H9 (cell line): Measurements from ENCODE around the gene TGFBR3L. TPM values are rescaled to one million over a fixed set of nuclear protein-coding genes. Genes with fewer than 3 reads are reported as not detected.
A peak's percentile ranks its signal among the peaks of the same experiment; 100 is the strongest.

ENCODE experiments used
- DNase-seq: peaks from one replicate; pipeline ENCODE4 v3.0.0-alpha.2; 2017
- H2AFZ ChIP-seq: one replicate; pipeline ENCODE4 v1.6.1; 2013; ENCODE audit warnings: mild to moderate bottlenecking, low read length, control low read depth, moderate library complexity
- H2AK5ac ChIP-seq: 2 replicates; pipeline ENCODE4 v1.6.1; 2013; ENCODE audit warnings: low read length, control low read depth, mixed read lengths; ENCODE audit not compliant: insufficient read length
- H2BK120ac ChIP-seq: one replicate; pipeline ENCODE4 v1.6.1; 2013; ENCODE audit warnings: low read depth, mild to moderate bottlenecking, low read length, control low read depth, inconsistent platforms; ENCODE audit not compliant: poor library complexity, severe bottlenecking
- H2BK12ac ChIP-seq: 2 replicates; pipeline ENCODE4 v1.6.1; 2013; ENCODE audit warnings: low read length, control low read depth, mixed read lengths, low read depth; ENCODE audit not compliant: insufficient read length
- H2BK15ac ChIP-seq: 2 replicates; pipeline ENCODE4 v1.6.1; 2013; ENCODE audit warnings: low read depth, low read length, control low read depth
- H2BK20ac ChIP-seq: one replicate; pipeline ENCODE4 v1.6.1; 2013; ENCODE audit warnings: low read depth, mild to moderate bottlenecking, low read length, control low read depth, inconsistent platforms; ENCODE audit not compliant: poor library complexity, severe bottlenecking
- H2BK5ac ChIP-seq: 2 replicates; pipeline ENCODE4 v1.6.1; 2013; ENCODE audit warnings: low read length, control low read depth, mixed read lengths; ENCODE audit not compliant: insufficient read length
- H3K14ac ChIP-seq: 2 replicates; pipeline ENCODE4 v1.6.1; 2013; ENCODE audit warnings: low read length, control low read depth; ENCODE audit not compliant: insufficient read depth
- H3K18ac ChIP-seq: 2 replicates; pipeline ENCODE4 v1.6.1; 2013; ENCODE audit warnings: low read depth, mild to moderate bottlenecking, mixed read lengths, low read length, control low read depth; ENCODE audit not compliant: insufficient read length
- H3K23ac ChIP-seq: 2 replicates; pipeline ENCODE4 v1.6.1; 2013; ENCODE audit warnings: low read length, control low read depth, mixed read lengths, low read depth; ENCODE audit not compliant: insufficient read length
- H3K23me2 ChIP-seq: 2 replicates; pipeline ENCODE4 v1.6.1; 2013; ENCODE audit warnings: low read depth, mild to moderate bottlenecking, mixed read lengths, low read length, control low read depth; ENCODE audit not compliant: insufficient read length, poor library complexity, severe bottlenecking
- H3K27ac ChIP-seq: 2 replicates; pipeline ENCODE4 v1.5.1; 2013; ENCODE audit warnings: low read length, control low read depth, mixed read lengths, low read depth; ENCODE audit not compliant: insufficient read length
- H3K27me3 ChIP-seq: 2 replicates; pipeline ENCODE4 v1.6.1; 2013; ENCODE audit warnings: low read length, control low read depth, inconsistent platforms; ENCODE audit not compliant: insufficient read depth
- H3K4ac ChIP-seq: 2 replicates; pipeline ENCODE4 v1.6.1; 2013; ENCODE audit warnings: low read depth, mild to moderate bottlenecking, control low read depth, inconsistent platforms, low read length, moderate library complexity
- H3K4me1 ChIP-seq: 2 replicates; pipeline ENCODE4 v1.6.1; 2013; ENCODE audit warnings: low read length, control low read depth, inconsistent platforms; ENCODE audit not compliant: insufficient read depth
- H3K4me2 ChIP-seq: 2 replicates; pipeline ENCODE4 v1.6.1; 2013; ENCODE audit warnings: low read length, control low read depth, mixed read lengths; ENCODE audit not compliant: insufficient read length, insufficient read depth
- H3K56ac ChIP-seq: 2 replicates; pipeline ENCODE4 v1.6.1; 2013; ENCODE audit warnings: low read depth, mild to moderate bottlenecking, mixed read lengths, low read length, control low read depth; ENCODE audit not compliant: insufficient read length
- H3K79me1 ChIP-seq: 2 replicates; pipeline ENCODE4 v1.6.1; 2013; ENCODE audit warnings: low read depth, mild to moderate bottlenecking, moderate library complexity, low read length, control low read depth, inconsistent platforms; ENCODE audit not compliant: insufficient read depth, poor library complexity, severe bottlenecking
- H3K79me2 ChIP-seq: 2 replicates; pipeline ENCODE4 v1.6.1; 2013; ENCODE audit warnings: low read length, control low read depth, inconsistent platforms; ENCODE audit not compliant: insufficient read depth
- H3K9ac ChIP-seq: 2 replicates; pipeline ENCODE4 v1.6.1; 2013; ENCODE audit warnings: low read length, control low read depth, mixed read lengths; ENCODE audit not compliant: insufficient read length; ENCODE audit errors: extremely low read depth
- H3K9me3 ChIP-seq: one replicate; pipeline ENCODE4 v1.6.1; 2013; ENCODE audit warnings: low read depth, low read length, inconsistent platforms; ENCODE audit not compliant: control insufficient read depth
- H3T11ph ChIP-seq: one replicate; pipeline ENCODE4 v1.6.1; 2013; ENCODE audit warnings: mild to moderate bottlenecking, low read length, control low read depth, inconsistent platforms
- H4K20me1 ChIP-seq: one replicate; pipeline ENCODE4 v1.6.1; 2013; ENCODE audit not compliant: control insufficient read depth, insufficient read length, insufficient read depth
- H4K5ac ChIP-seq: 2 replicates; pipeline ENCODE4 v1.6.1; 2013; ENCODE audit warnings: low read depth, mild to moderate bottlenecking, mixed read lengths, low read length, control low read depth; ENCODE audit not compliant: insufficient read length
- H4K8ac ChIP-seq: replicated peaks from 2 replicates; pipeline ENCODE4 v1.6.1; 2013; ENCODE audit warnings: low read length, control low read depth, mixed read lengths, low read depth; ENCODE audit not compliant: insufficient read length
- H4K91ac ChIP-seq: 2 replicates; pipeline ENCODE4 v1.6.1; 2013; ENCODE audit warnings: low read depth, mild to moderate bottlenecking, moderate library complexity, mixed read lengths, low read length, control low read depth; ENCODE audit not compliant: insufficient read length
- H3K27ac Mint-ChIP-seq, 3 experiments: 2 replicates in 2 of 3; 3 replicates in 1 of 3; pipeline ENCODE4 v1.8.0; 2020 to 2021; ENCODE audit warnings: mixed read lengths in 3 of 3, mild to moderate bottlenecking in 1 of 3, moderate library complexity in 1 of 3
- H3K27me3 Mint-ChIP-seq: 2 replicates; pipeline ENCODE4 v1.8.0; 2021; ENCODE audit warnings: low read depth, mild to moderate bottlenecking, moderate library complexity, mixed read lengths
- H3K36me3 Mint-ChIP-seq, 3 experiments: 2 replicates in 2 of 3; 3 replicates in 1 of 3; pipeline ENCODE4 v1.8.0; 2020 to 2021; ENCODE audit warnings: low read depth in 3 of 3, mixed read lengths in 3 of 3; ENCODE audit not compliant: insufficient read depth in 1 of 3
- H3K4me1 Mint-ChIP-seq, 2 experiments: 2 replicates each; pipeline ENCODE4 v1.8.0; 2020; ENCODE audit warnings: mixed read lengths in 2 of 2
- H3K4me3 Mint-ChIP-seq, 2 experiments: 2 replicates in 1 of 2; 3 replicates in 1 of 2; pipeline ENCODE4 v1.8.0; 2020 to 2021; ENCODE audit warnings: mild to moderate bottlenecking in 2 of 2, mixed read lengths in 2 of 2, moderate library complexity in 1 of 2
- H3K9me3 Mint-ChIP-seq, 2 experiments: 2 replicates in 1 of 2; 3 replicates in 1 of 2; pipeline ENCODE4 v1.8.0; 2020; ENCODE audit warnings: mild to moderate bottlenecking in 2 of 2, mixed read lengths in 2 of 2, moderate library complexity in 1 of 2
- WGBS: extraction: QIAGEN DNeasy Blood & Tissue Kit; methylation state at CpG from one replicate; pipeline ENCODE4 v1.1.7; 2013; ENCODE audit warnings: missing lambda C conversion rate, low lambda C conversion rate, mixed read lengths; ENCODE audit not compliant: insufficient read length; ENCODE audit errors: extremely low coverage; 5-methylcytosine and 5-hydroxymethylcytosine counted together
- total RNA-seq: library from RNA; stranded (reverse); gene quantifications from 2 replicates; pipeline ENCODE4 v1.2.1, GENCODE V29; 2021
- TF ChIP-seq, protein P1 (sequence below): fragments of 200-600 bp; sonication (generic); conservative IDR thresholded peaks from 3 replicates; pipeline ENCODE4 v1.8.0; 2021; ENCODE audit warnings: antibody characterized with exemption, mild to moderate bottlenecking

The TGFBR3L gene
- total RNA-seq, 1 experiment from 2014 or later, result 5.5 TPM

- no CpG with 5 or more reads among the region's 31 CpGs for WGBS
Measured at GRCh38 chr19:7923295-7924191, 8.9 kb downstream of the TGFBR3L start.

More at GRCh38 chr19:7923295-7924191, 8.9 kb downstream of the TGFBR3L start:
- H3K79me1 ChIP-seq, result no peaks in the 10 kb centered on the region
- H2BK15ac ChIP-seq, result no peak overlapping the region
- H3K4ac ChIP-seq, result no peak overlapping the region
- no peaks in the 10 kb centered on the region; a peak in 1 of 5 replicates for H3K9me3 Mint-ChIP-seq
- H4K20me1 ChIP-seq, result no peaks in the 10 kb centered on the region
- peak overlapping the region in 1 of 3 experiments; percentile 14; a peak in 1 of 7 replicates for H3K27ac Mint-ChIP-seq
- H3K27me3 Mint-ChIP-seq, result peaks cover 11% of the 10 kb centered on the region
- no peak overlapping the region for H2BK12ac ChIP-seq
- H3K4me2 ChIP-seq, result no peak overlapping the region
- no peak overlapping the region for H2BK120ac ChIP-seq
- no peak overlapping the region for H3K14ac ChIP-seq
- H3K27me3 ChIP-seq, result no peaks in the 10 kb centered on the region; the same call in 1 of the 2 replicates
- H3K18ac ChIP-seq, result no peak overlapping the region
- H3T11ph ChIP-seq, result no peak overlapping the region
- DNase-seq, result no peak
- no peak overlapping the region for H2AK5ac ChIP-seq
- H3K79me2 ChIP-seq, result no peaks in the 10 kb centered on the region
- H4K8ac ChIP-seq, result no peak overlapping the region
- no peak overlapping the region for H4K5ac ChIP-seq
- H3K23ac ChIP-seq, result no peak overlapping the region
- H3K56ac ChIP-seq, result no peak overlapping the region
- H3K9ac ChIP-seq, result no peak overlapping the region
- no peak overlapping the region for H4K91ac ChIP-seq
- no peak overlapping the region for H2AFZ ChIP-seq
- no peak overlapping the region for H3K27ac ChIP-seq
- H2BK5ac ChIP-seq, result no peak overlapping the region
- H2BK20ac ChIP-seq, result no peak overlapping the region
- H3K23me2 ChIP-seq, result peaks cover 4% of the 10 kb centered on the region
- peak overlapping the region in 1 of 2 experiments; percentile 41; a peak in 1 of 5 replicates for H3K4me3 Mint-ChIP-seq
- no peaks in the 10 kb centered on the region for H3K9me3 ChIP-seq
- peaks cover 15 to 19% of the 10 kb centered on the region in 2 experiments for H3K4me1 Mint-ChIP-seq
- 0 out of 2 replicates have a peak, but pooled peaks cover 4% of the 10 kb centered on the region for H3K4me1 ChIP-seq
- TF ChIP-seq, protein P1, sequence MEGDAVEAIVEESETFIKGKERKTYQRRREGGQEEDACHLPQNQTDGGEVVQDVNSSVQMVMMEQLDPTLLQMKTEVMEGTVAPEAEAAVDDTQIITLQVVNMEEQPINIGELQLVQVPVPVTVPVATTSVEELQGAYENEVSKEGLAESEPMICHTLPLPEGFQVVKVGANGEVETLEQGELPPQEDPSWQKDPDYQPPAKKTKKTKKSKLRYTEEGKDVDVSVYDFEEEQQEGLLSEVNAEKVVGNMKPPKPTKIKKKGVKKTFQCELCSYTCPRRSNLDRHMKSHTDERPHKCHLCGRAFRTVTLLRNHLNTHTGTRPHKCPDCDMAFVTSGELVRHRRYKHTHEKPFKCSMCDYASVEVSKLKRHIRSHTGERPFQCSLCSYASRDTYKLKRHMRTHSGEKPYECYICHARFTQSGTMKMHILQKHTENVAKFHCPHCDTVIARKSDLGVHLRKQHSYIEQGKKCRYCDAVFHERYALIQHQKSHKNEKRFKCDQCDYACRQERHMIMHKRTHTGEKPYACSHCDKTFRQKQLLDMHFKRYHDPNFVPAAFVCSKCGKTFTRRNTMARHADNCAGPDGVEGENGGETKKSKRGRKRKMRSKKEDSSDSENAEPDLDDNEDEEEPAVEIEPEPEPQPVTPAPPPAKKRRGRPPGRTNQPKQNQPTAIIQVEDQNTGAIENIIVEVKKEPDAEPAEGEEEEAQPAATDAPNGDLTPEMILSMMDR, result no peak
- H3K36me3 Mint-ChIP-seq, result peaks cover 6 to 21% (median 12%) of the 10 kb centered on the region in 3 experiments; a peak in 5 of 7 replicates
